GM12874 (cell line): ENCODE data around the gene ATPAF1.

Experiments
- CTCF ChIP-seq: IDR thresholded peaks from 2 replicates; pipeline ENCODE4 v1.5.1; 2011; ENCODE audit warnings: low read depth, mild to moderate bottlenecking, control low read depth, low read length, moderate library complexity; ENCODE audit not compliant: insufficient read depth

The ATPAF1 gene

GRCh38 chr1:46659307-46659870, 8.8 kb downstream of the ATPAF1 start:
- TF ChIP-seq CTCF: no peak

GRCh38 chr1:46657775-46658174, 10.4 kb downstream of the ATPAF1 start:
- no peak for TF ChIP-seq CTCF

- no peak for TF ChIP-seq CTCF
These were observed 11.5 kb downstream of the ATPAF1 start for GRCh38 chr1:46656643-46657042.

GRCh38 chr1:46655848-46656247, 12.3 kb downstream of the ATPAF1 start:
- TF ChIP-seq CTCF: no peak

- TF ChIP-seq CTCF: no peak
These were observed 14.2 kb downstream of the ATPAF1 start for GRCh38 chr1:46654012-46654411.

GRCh38 chr1:46653405-46653958, 14.7 kb downstream of the ATPAF1 start:
- TF ChIP-seq CTCF: no peak

- no peak for TF ChIP-seq CTCF
These were observed 15.7 kb downstream of the ATPAF1 start for GRCh38 chr1:46652321-46653100.
